ENCODE measurements around the gene CARS1.

The CARS1 gene

GRCh38 chr11:3057069-3057963 is at the start of gene CARS1:
Gene CARS1, minus strand, starts transcription at chr11:3057423. Its CDS starts 56 bp downstream, at chr11:3057367.
- intact Hi-C loops (cut with DNase I): loop anchor here (10.0 kb wide), 1 partner anchor 63 kb away; the partner anchor contains the start of gene NAP1L4
- DNase-seq: peak; percentile 93 to 99 (median 98)

DNA sequence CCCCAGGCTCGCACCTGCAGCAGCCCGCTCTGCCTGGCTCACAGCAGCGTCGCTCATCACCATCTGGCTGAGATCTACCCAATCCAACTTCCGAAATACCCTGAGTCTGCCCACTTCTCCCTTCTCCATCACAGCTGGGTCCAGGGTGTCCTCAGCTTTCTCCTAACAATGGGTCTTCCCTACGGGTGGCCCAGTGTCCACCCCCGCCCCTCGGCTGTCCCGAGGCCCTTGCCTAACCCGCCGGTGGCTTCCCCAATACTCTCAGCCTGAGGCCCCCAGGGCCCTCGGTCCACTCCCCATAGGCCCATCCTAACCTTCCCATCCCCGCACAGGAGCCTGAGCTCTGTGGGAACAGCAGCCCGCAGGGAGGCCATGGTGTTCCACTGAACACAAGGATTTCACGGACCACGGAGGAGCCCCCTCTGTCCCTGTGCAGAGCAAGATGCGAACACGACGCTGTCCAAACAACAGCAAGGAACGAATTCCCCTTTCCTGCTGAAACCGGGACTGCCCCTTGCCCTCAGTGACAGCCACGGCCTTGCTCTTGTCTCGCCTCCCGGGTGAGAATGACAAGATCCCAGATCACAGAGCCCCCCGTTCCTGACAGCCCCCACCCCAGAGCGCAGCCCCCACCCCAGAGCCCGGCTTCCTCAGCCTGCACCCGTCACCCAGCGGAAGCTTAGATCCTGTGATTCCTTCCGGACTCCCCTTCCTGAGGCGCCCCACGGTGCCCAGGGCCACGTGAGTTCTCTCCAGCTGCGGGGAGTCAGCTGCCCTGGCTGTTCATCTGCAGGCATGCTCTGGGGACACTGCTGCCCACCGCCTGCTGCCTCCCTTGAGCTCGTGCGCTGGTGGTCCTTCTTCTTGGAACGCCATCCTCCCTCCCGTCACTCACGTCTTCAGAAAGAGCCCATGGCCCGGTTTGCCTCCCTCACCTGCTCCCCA is 48.8 kb upstream of the CARS1 start:
- peak in 12 of 42 donors; percentile 2 to 36 (median 12) for DNase-seq
- intact Hi-C loops (cut with DNase I): no loop called here

- intact Hi-C loops (cut with DNase I): no loop called here
- DNase-seq: peak in 10 of 42 donors; percentile 2 to 31 (median 12)
These were observed 48.0 kb upstream of the CARS1 start for GRCh38 chr11:3104961-3105790.

GRCh38 chr11:3104051-3104714 is 47.0 kb upstream of the CARS1 start:
- DNase-seq: peak in 13 of 42 donors; percentile 3 to 27 (median 10)
- intact Hi-C loops (cut with DNase I): no loop called here

GRCh38 chr11:3103076-3103475 is 45.9 kb upstream of the CARS1 start:
- DNase-seq: peak in 12 of 42 donors; percentile 1 to 27 (median 6)
- intact Hi-C loops (cut with DNase I): no loop called here

DNA sequence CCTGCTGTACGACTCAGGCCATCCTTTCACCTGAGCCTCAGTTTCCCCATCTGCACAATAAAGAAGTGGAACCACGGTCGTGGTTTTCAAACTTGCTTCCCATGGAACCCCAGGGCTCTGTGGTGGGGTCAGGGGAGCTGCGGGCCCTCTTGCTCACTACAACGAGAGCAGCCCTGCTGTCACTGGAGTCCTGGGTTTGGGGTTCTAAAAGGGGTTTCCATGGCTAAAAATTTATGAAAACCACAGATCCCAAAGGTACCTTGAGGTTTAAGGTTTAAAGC is 45.4 kb upstream of the CARS1 start:
- DNase-seq: peak in 3 of 42 donors; percentile 2 to 34 (median 12)
- intact Hi-C loops (cut with DNase I): no loop called here

DNA sequence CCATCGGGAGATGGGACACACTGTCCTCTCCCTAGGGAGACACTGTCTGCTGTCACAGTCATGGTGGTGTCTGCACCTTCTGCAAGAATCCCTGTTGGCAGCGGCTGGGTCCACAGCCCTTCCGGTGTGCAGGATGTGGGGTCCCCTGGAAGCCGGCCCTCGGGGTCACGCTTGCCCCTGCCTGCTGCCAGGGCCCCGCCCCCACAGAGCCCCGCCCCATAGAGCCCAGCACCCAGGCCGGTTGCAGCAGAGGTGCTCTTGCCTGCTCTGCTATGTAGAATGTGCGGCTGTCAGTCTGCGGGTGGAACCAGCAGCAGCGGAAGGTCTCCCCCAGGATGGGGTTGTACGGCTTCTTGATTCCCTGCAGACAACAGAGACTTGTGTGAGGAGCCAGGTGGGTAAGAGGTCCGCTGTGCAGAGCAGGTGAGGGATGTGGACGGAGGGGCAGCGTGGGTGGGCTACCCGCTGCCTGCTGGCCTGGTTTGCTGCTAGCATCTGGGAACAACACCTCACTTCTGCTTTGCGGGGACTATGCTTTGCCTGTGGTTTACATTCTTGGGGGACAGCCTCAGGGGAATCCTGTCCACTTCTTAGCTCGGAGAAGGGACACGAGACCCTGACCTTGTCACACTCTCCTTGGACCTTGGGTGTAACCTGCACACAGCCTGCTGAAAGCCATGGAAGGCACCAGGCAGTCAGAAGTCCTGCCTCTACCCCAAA is 44.9 kb upstream of the CARS1 start:
- intact Hi-C loops (cut with DNase I): no loop called here
- peak in 7 of 42 donors; percentile 4 to 30 (median 16) for DNase-seq

GRCh38 chr11:3099178-3099577 is 42.0 kb upstream of the CARS1 start:
- no peak for DNase-seq
- intact Hi-C loops (cut with DNase I): no loop called here

- intact Hi-C loops (cut with DNase I): no loop called here
- DNase-seq: peak in 4 of 42 donors; percentile 4 to 24 (median 17)
These were observed 39.8 kb upstream of the CARS1 start for GRCh38 chr11:3096909-3097530.

DNA sequence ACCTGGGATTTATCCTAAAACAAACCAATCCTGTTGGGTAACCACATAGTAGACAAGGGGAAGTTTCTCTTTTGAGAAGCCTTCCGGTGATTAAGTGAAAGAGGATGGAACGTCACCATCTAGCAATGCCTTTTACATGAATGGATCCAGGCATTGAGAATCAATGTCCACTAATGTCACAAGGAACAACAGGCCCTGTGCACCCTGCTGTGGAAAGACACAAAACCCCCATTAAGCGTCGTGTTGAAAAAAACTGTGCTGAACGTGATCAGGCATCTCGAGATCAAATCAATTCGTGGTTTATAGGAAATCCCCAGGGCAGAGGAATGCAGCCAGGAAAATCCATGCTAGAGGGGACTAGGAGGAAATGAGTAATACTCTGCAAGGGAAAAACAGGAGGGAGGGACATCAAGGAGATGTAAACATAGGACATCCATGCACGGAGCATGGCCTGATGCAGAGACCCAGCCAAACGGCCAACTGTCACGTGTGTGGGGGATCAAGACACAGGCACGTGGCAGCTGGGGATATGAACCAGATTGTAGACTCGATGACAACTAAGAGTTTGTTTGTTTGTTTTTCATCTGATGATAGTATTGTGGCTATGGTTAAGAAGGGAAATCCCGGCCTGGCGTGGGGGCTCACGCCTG is 38.6 kb upstream of the CARS1 start:
- intact Hi-C loops (cut with DNase I): no loop called here
- peak in 11 of 42 donors; percentile 10 to 64 (median 27) for DNase-seq

DNA sequence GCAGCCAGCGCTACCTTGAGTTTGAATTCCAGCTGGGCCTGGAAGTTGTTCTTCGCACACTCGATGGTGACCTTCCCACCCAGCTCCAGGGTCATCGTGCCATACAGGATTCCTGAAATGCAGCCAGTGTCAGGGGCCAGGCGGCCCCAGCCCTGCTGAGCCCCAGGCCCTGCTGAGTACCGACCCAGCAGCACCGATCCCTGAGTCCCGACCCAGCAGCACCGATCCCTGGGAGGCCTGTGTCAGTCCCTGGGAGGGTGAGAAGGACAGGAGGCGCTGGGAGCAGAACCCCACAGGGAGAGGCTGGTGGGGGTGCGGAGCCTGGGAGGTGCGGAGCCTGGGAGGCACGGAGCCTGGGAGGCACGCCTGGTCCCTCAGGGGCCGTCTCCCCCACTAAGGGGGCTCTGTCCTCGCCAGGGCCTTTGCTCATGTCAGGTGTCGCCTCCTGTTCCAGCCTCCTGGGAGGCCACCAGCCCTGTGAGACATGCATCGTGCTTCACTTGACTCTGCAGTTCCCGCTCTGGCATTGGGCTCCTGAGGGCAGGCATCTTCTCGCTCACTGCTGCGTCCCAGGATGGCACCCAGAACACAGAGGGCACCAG is 37.1 kb upstream of the CARS1 start:
- intact Hi-C loops (cut with DNase I): loop anchor here (5.0 kb wide), 1 partner anchor 42 kb away; no protein-coding TSS in a partner anchor
- peak in 9 of 42 donors; percentile 2 to 39 (median 20) for DNase-seq

- intact Hi-C loops (cut with DNase I): loop anchor here (5.0 kb wide), 1 partner anchor 41 kb away; no protein-coding TSS in a partner anchor
- DNase-seq: peak in 9 of 42 donors; percentile 4 to 37 (median 21)
These were observed 36.3 kb upstream of the CARS1 start for GRCh38 chr11:3093281-3094191.

DNA sequence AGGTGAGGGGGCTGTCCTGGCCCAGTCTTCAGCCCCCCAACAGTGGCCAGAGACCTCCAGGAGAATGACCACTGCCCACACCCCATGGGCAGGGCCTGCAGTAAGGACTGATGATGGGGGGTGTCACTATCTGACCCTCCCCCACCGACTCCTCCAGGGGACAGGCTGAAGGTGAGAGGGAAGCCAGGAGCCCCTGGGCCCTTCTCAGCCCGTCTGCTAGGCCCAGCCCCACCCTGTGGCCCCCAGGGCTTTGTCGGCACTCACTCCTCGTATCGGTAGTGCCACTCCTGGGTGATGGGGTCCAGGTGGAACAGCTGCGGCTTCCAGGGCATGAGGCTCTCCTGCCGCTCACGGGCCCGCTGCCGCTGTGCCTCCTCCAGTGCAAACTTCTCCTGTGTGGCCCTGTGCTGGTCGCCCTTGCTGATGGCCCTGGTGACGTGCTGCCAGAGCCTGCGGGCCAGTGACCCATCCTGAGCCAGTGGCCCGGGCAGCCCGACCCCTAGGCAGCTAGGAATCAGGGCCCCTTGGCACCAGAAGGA is 35.4 kb upstream of the CARS1 start:
- intact Hi-C loops (cut with DNase I): loop anchor here (5.0 kb wide), 1 partner anchor 40 kb away; no protein-coding TSS in a partner anchor
- peak in 8 of 42 donors; percentile 5 to 40 (median 18) for DNase-seq

DNA sequence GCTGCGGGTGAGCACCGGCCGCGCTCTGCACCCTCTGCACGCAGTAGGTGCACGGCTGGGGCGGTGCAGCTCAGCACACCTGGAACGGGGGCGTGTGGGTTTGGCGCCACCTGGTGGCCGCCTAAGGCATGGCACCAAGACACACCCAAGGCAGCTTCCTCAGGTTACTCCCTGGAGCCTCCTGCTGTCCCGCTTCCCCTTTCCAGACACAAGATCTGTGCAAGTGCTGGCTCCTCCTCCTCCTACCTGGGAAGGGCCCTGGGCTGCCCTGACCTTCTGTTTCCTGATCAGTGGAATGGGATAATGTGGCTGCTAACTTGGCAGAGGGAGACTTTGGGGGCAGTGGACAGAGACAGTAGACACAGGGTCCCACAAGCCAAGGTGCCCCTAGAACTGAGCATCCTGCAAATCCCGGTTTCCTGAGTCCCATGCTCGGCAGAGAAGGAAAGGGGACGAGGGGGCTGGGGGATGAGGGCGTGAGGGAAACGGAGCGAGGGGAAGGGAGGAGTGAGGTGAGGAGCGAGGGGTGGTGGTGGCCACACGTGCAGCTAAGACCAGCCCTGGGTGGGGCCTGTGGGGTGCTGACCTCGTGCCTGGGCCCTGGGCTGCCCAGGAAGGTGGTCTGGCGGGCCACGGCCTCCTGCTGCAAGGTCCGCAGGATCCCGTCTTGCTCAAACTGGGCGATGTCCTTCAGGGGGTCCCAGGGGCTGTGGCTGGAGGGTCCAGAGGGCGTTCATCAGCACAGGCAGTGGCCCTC is 34.8 kb upstream of the CARS1 start:
- peak; percentile 54 to 88 (median 75) for DNase-seq

More for the DNA sequence above, 34.8 kb upstream of the CARS1 start:
- intact Hi-C loops (cut with DNase I): loop anchor here (2.0 to 5.0 kb wide), 2 partner anchors 40 to 55 kb away; no protein-coding TSS in a partner anchor

Measured in head of caudate nucleus (tissue), 42 donors.